PC-3 (cell line): ENCODE measurements around the gene RBM26. TPM values are rescaled to one million over a fixed set of nuclear protein-coding genes. Genes with fewer than 3 reads are reported as not detected.

Experiments
- ATAC-seq: fragments of 200-7000 bp; cut with Tn5 transposase; 2 replicates; pipeline ENCODE4 v1.9.1; 2020; ENCODE audit warnings: mild to moderate bottlenecking, moderate library complexity
- BruUV-seq: library from RNA; stranded (reverse); fragments of 400-500 nt; replicated peaks from 2 replicates; lab custom pipeline; 2021; lab: Mats Ljungman, UMichigan
- CTCF ChIA-PET: fragments of 300-600 bp; sonication (Branson Sonifier 250); formaldehyde crosslinking; loops from one replicate; lab custom pipeline; 2022; ENCODE audit warnings: antibody characterized with exemption; lab: Charles Lee
- POLR2A ChIA-PET: fragments of 300-600 bp; sonication (Branson Sonifier 250); formaldehyde crosslinking; loops from one replicate; lab custom pipeline; 2022; ENCODE audit warnings: antibody characterized with exemption; ENCODE audit not compliant: unreplicated experiment; lab: Charles Lee
- DNase-seq: peaks from one replicate; pipeline ENCODE4 v3.0.0-alpha.2; 2015
- H2AFZ ChIP-seq: fragments of 300-600 bp; sonication (generic); 2 replicates; pipeline ENCODE4 v1.6.0; 2016; ENCODE audit warnings: antibody characterized with exemption, low read length
- H3F3A ChIP-seq: fragments of 300-600 bp; sonication (generic); one replicate; pipeline ENCODE4 v1.6.0; 2017; ENCODE audit warnings: antibody characterized with exemption, low read length, control low read depth, mild to moderate bottlenecking; ENCODE audit not compliant: unreplicated experiment
- H3K27ac ChIP-seq: fragments of 300-600 bp; sonication (generic); 2 replicates; pipeline ENCODE4 v1.5.1; 2016; ENCODE audit warnings: mild to moderate bottlenecking, low read length
- H3K27me3 ChIP-seq: fragments of 300-600 bp; sonication (generic); 2 replicates; pipeline ENCODE4 v1.6.1; 2016; ENCODE audit warnings: low read length, mixed read lengths
- H3K36me3 ChIP-seq: fragments of 300-600 bp; sonication (generic); 2 replicates; pipeline ENCODE4 v1.6.1; 2016; ENCODE audit warnings: low read depth, mixed run types, low read length, mixed read lengths
- H3K4me1 ChIP-seq: fragments of 300-600 bp; sonication (generic); 2 replicates; pipeline ENCODE4 v1.5.1; 2016; ENCODE audit warnings: low read length; ENCODE audit not compliant: insufficient read depth
- H3K4me2 ChIP-seq: fragments of 300-600 bp; sonication (generic); 2 replicates; pipeline ENCODE4 v1.6.0; 2016; ENCODE audit warnings: low read length
- H3K4me3 ChIP-seq: fragments of 300-600 bp; sonication (generic); 2 replicates; pipeline ENCODE4 v1.5.1; 2016; ENCODE audit warnings: mild to moderate bottlenecking, low read length, mixed read lengths
- H3K79me2 ChIP-seq: fragments of 300-600 bp; sonication (generic); 2 replicates; pipeline ENCODE4 v1.6.1; 2017; ENCODE audit warnings: low read length, mixed read lengths
- H3K9ac ChIP-seq: fragments of 300-600 bp; sonication (generic); 2 replicates; pipeline ENCODE4 v1.6.0; 2016; ENCODE audit warnings: mild to moderate bottlenecking, low read length
- H3K9me2 ChIP-seq: fragments of 300-600 bp; sonication (generic); replicated peaks from 2 replicates; pipeline ENCODE4 v1.6.1; 2016; ENCODE audit warnings: mixed run types, low read length, mixed read lengths
- H3K9me3 ChIP-seq: fragments of 300-600 bp; sonication (generic); 2 replicates; pipeline ENCODE4 v1.6.1; 2016; ENCODE audit warnings: low read length, mixed read lengths
- H4K20me1 ChIP-seq: fragments of 300-600 bp; sonication (generic); 2 replicates; pipeline ENCODE4 v1.6.1; 2016; ENCODE audit warnings: low read length, mixed read lengths
- CTCF ChIP-seq: fragments of 300-600 bp; sonication (generic); conservative IDR thresholded peaks from 2 replicates; pipeline ENCODE4 v1.5.1; 2017; ENCODE audit warnings: antibody characterized with exemption, low read depth, mild to moderate bottlenecking, low read length
- EZH2 ChIP-seq: fragments of 300-600 bp; sonication (generic); IDR thresholded peaks from one replicate; pipeline ENCODE4 v1.6.1; 2017; ENCODE audit warnings: antibody characterized with exemption, mild to moderate bottlenecking, low read length; ENCODE audit not compliant: unreplicated experiment
- EZH2phosphoT487 ChIP-seq: fragments of 300-600 bp; sonication (generic); IDR thresholded peaks from 2 replicates; pipeline ENCODE4 v1.6.1; 2018; ENCODE audit warnings: mild to moderate bottlenecking, antibody characterized with exemption, low read length, borderline replicate concordance
- intact Hi-C: fragments of 100-400 bp; cut with micrococcal nuclease; formaldehyde crosslinking; loops from 2 replicates; pipeline ENCODE4 v1.9.0; 2023
- total RNA-seq: library from RNA; depleted of rRNA; stranded (reverse); fragments of >200 nt; gene quantifications from 2 replicates; pipeline ENCODE4 v1.2.3, GENCODE V29; 2014

The RBM26 gene
- total RNA-seq, 1 experiment from 2014 or later: 16.1 TPM

- ATAC-seq (no peak), DNase-seq (no peak)
- no TSS peak for BruUV-seq
- ChIA-PET POLR2A (no interaction called here), CTCF (no interaction called here)
- H3K4me1 ChIP-seq: no peaks in the 10 kb centered on the region
- H3K9ac ChIP-seq: no peak overlapping the region
- intact Hi-C loops: no loop called here
- H3K9me3 ChIP-seq: no peaks in the 10 kb centered on the region
- no peaks in the 10 kb centered on the region for H4K20me1 ChIP-seq
- no peak overlapping the region for H3K27ac ChIP-seq
- H3K27me3 ChIP-seq: no peaks in the 10 kb centered on the region
- H2AFZ ChIP-seq: no peak overlapping the region
- H3K9me2 ChIP-seq: no peaks in the 10 kb centered on the region
- no peak for TF ChIP-seq CTCF
- TF ChIP-seq EZH2: no peak
- no peak for TF ChIP-seq EZH2phosphoT487
- no peak overlapping the region for H3K4me3 ChIP-seq
- no peaks in the 10 kb centered on the region for H3F3A ChIP-seq
- H3K36me3 ChIP-seq: peaks cover 4% of the 10 kb centered on the region
- no peak overlapping the region for H3K4me2 ChIP-seq
- H3K79me2 ChIP-seq: no peaks in the 10 kb centered on the region
Observed at GRCh38 chr13:79317856-79318255, 88.2 kb downstream of the RBM26 start.

- TF ChIP-seq EZH2phosphoT487: no peak
- TF ChIP-seq EZH2: no peak
- TF ChIP-seq CTCF: no peak
Observed at GRCh38 chr13:79314652-79315051, 91.4 kb downstream of the RBM26 start.

DNA sequence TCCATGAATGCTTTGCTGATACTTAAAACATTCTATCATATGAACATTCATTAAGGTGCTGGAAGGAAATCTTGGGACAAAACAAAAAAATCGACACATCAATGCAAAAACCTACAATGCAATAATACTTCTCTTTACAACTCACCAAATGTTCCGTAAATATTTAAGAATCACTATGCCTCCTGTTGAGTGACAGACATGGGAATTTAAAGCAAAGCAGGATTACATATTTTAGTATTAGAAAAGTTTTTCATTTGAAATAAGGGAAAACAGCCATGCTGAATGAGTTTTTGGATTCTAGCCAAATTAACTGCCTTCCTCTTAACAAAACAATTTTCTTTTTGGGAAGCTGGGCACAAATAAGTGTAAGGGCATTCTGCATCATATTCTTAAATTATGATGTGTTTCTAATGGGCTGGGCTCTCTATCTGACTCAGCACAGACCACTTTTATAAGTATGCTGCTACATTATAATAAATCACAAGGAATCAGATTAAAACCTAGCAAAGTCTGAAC is 93.7 kb downstream of the RBM26 start:
- Histone ChIP-seq H3K4me2 (no peak overlapping the region), H3K27ac (no peak overlapping the region), H3K9me3 (no peaks in the 10 kb centered on the region), H4K20me1 (no peaks in the 10 kb centered on the region), H3K27me3 (no peaks in the 10 kb centered on the region), H2AFZ (no peak overlapping the region), H3K4me1 (no peaks in the 10 kb centered on the region), H3K79me2 (no peaks in the 10 kb centered on the region), H3K9me2 (no peaks in the 10 kb centered on the region), H3K36me3 (no peaks in the 10 kb centered on the region; the same call in none of the 2 replicates), H3K4me3 (no peak overlapping the region), H3K9ac (no peak overlapping the region), H3F3A (no peaks in the 10 kb centered on the region)
- intact Hi-C loops: no loop called here
- ChIA-PET POLR2A (no interaction called here), CTCF (no interaction called here)
- no peak for ATAC-seq
- TF ChIP-seq EZH2 (no peak), CTCF (no peak), EZH2phosphoT487 (no peak)
- DNase-seq: no peak
- no TSS peak for BruUV-seq

More at GRCh38 chr13:79314652-79315051, 91.4 kb downstream of the RBM26 start:
- Histone ChIP-seq H3K4me2 (no peak overlapping the region), H3K9me2 (no peaks in the 10 kb centered on the region), H3K4me3 (no peak overlapping the region), H3F3A (no peaks in the 10 kb centered on the region), H3K9ac (no peak overlapping the region), H3K9me3 (no peaks in the 10 kb centered on the region), H3K79me2 (no peaks in the 10 kb centered on the region), H3K4me1 (no peaks in the 10 kb centered on the region), H4K20me1 (no peaks in the 10 kb centered on the region), H3K27me3 (no peaks in the 10 kb centered on the region), H3K27ac (no peak overlapping the region), H2AFZ (no peak overlapping the region), H3K36me3 (no peaks in the 10 kb centered on the region; the same call in none of the 2 replicates)
- no TSS peak for BruUV-seq
- DNase-seq (no peak), ATAC-seq (no peak)
- ChIA-PET POLR2A (no interaction called here), CTCF (no interaction called here)
- intact Hi-C loops: no loop called here
